Tibial artery (tissue), 4 donors: Measurements from ENCODE around the gene PAXX.

Experiments
- DNase-seq, 2 donors: peaks; one replicate each; pipeline ENCODE4 v3.0.0-alpha.2; 2019
- H3K27ac ChIP-seq, 2 donors: fragments of 200-600 bp; sonication (generic) in 1 of 2; 1 replicate in 1 of 2; 2 replicates in 1 of 2; pipeline ENCODE4 v1.5.1; 2018 to 2019; ENCODE audit warnings: mild to moderate bottlenecking in 1 of 2
- H3K27me3 ChIP-seq, 2 donors: fragments of 200-600 bp; sonication (generic) in 1 of 2; one replicate each; pipeline versions ENCODE4 v1.5.1 to v1.6.0; 2016 to 2019
- H3K36me3 ChIP-seq, 3 donors: fragments of 200-600 bp; sonication (generic) in 2 of 3; one replicate each; pipeline ENCODE4 v1.5.1; 2016 to 2019; ENCODE audit warnings: mild to moderate bottlenecking in 2 of 3
- H3K4me1 ChIP-seq, 4 donors: fragments of 200-600 bp; sonication (generic) in 2 of 4; 1 replicate in 3 of 4; 2 replicates in 1 of 4; pipeline ENCODE4 v1.5.1; 2016 to 2019
- H3K4me3 ChIP-seq, 2 donors: fragments of 200-600 bp; sonication (generic) in 1 of 2; 1 replicate in 1 of 2; 2 replicates in 1 of 2; pipeline ENCODE4 v1.5.1; 2018 to 2019; ENCODE audit warnings: mild to moderate bottlenecking in 2 of 2
- H3K9me3 ChIP-seq, 3 donors: fragments of 200-600 bp; sonication (generic) in 1 of 3; one replicate each; pipeline ENCODE4 v1.5.1; 2016 to 2019
- intact Hi-C: fragments of 100-400 bp; cut with DNase I; formaldehyde crosslinking; loops from one replicate; pipeline ENCODE4 v1.15.0; 2023; ENCODE audit warnings: low total_unique reads
- TF ChIP-seq, protein P1 (sequence below), 2 experiments: fragments of 200-600 bp in 1 of 2; fragments of 450-650 bp in 1 of 2; IDR thresholded peaks; one replicate each; pipeline ENCODE4 v1.5.1; 2017 to 2019; ENCODE audit warnings: antibody characterized with exemption in 2 of 2, mild to moderate bottlenecking in 1 of 2, moderate library complexity in 1 of 2

PAXX gene

GRCh38 chr9:137009217-137009616, 17.0 kb downstream of the PAXX start:
- Histone ChIP-seq H3K27me3 (no peaks in the 10 kb centered on the region), H3K9me3 (no peaks in the 10 kb centered on the region), H3K36me3 (peaks cover 7 to 73% (median 62%) of the 10 kb centered on the region in 3 donors), H3K4me3 (no peak overlapping the region), H3K27ac (no peak overlapping the region), H3K4me1 (no peaks in the 10 kb centered on the region)
- intact Hi-C loops = no loop called here
- TF ChIP-seq, protein P1, sequence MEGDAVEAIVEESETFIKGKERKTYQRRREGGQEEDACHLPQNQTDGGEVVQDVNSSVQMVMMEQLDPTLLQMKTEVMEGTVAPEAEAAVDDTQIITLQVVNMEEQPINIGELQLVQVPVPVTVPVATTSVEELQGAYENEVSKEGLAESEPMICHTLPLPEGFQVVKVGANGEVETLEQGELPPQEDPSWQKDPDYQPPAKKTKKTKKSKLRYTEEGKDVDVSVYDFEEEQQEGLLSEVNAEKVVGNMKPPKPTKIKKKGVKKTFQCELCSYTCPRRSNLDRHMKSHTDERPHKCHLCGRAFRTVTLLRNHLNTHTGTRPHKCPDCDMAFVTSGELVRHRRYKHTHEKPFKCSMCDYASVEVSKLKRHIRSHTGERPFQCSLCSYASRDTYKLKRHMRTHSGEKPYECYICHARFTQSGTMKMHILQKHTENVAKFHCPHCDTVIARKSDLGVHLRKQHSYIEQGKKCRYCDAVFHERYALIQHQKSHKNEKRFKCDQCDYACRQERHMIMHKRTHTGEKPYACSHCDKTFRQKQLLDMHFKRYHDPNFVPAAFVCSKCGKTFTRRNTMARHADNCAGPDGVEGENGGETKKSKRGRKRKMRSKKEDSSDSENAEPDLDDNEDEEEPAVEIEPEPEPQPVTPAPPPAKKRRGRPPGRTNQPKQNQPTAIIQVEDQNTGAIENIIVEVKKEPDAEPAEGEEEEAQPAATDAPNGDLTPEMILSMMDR (IDR thresholded peaks at IDR 0.05) = no peak
- no peak for DNase-seq

- Histone ChIP-seq H3K27me3 (no peaks in the 10 kb centered on the region), H3K27ac (no peak overlapping the region), H3K4me1 (no peaks in the 10 kb centered on the region), H3K4me3 (no peak overlapping the region), H3K9me3 (no peaks in the 10 kb centered on the region), H3K36me3 (peaks cover 10 to 82% (median 71%) of the 10 kb centered on the region in 3 donors)
- DNase-seq = no peak
- TF ChIP-seq, protein P1 (IDR thresholded peaks at IDR 0.05) = no peak
- intact Hi-C loops = no loop called here
Observed at GRCh38 chr9:137009938-137010732, 17.9 kb downstream of the PAXX start.

- intact Hi-C loops = no loop called here
- Histone ChIP-seq H3K9me3 (no peaks in the 10 kb centered on the region), H3K27me3 (no peaks in the 10 kb centered on the region), H3K36me3 (peaks cover 19 to 92% (median 81%) of the 10 kb centered on the region in 3 donors), H3K27ac (no peak overlapping the region), H3K4me1 (no peaks in the 10 kb centered on the region), H3K4me3 (no peak overlapping the region)
- TF ChIP-seq, protein P1 (IDR thresholded peaks at IDR 0.05) = no peak
- no peak for DNase-seq
Observed at GRCh38 chr9:137011156-137011555, 18.9 kb downstream of the PAXX start.

DNA sequence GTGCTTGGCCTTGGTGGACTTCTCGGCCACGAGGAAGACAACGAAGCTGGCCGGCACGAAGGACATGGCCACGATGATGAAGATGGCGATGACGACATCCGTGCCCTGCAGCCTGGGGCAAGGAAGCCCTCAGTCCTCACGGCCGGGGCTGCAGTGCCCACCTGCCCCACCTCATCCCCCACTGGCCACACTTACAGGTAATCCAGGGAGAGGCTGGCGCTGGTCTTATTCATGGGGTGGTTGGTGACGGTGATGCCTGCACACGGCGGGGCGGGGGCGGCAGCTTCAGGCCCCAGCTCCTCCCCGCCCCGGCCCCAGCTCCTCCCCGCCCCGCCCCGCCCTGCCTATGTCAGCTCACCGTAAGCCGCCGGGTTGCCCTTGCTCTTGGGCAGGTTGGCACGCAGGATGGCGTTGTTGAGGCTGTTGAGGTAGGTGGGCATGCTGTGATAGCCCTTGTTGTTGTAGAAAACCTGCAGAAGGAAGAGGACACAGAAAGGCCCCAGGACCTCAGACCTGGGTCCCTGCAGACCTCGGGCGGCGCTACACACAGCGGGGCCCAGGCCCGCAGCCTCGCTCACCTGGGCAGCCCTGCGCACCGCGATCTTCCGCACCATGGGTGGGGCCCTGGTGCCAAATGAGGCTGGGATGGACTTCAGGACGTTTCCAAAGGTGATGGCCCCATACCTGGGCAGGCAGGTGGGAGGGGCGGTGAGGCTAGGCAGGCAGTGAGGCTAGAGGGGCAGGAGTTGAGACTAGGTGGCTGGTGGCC, 19.9 kb downstream of the PAXX start:
- intact Hi-C loops = no loop called here
- Histone ChIP-seq H3K36me3 (peaks cover 22 to 100% (median 90%) of the 10 kb centered on the region in 3 donors), H3K4me3 (no peak overlapping the region), H3K27me3 (no peaks in the 10 kb centered on the region), H3K4me1 (no peaks in the 10 kb centered on the region), H3K27ac (no peak overlapping the region), H3K9me3 (no peaks in the 10 kb centered on the region)
- no peak for DNase-seq
- TF ChIP-seq, protein P1 (IDR thresholded peaks at IDR 0.05) = no peak

DNA sequence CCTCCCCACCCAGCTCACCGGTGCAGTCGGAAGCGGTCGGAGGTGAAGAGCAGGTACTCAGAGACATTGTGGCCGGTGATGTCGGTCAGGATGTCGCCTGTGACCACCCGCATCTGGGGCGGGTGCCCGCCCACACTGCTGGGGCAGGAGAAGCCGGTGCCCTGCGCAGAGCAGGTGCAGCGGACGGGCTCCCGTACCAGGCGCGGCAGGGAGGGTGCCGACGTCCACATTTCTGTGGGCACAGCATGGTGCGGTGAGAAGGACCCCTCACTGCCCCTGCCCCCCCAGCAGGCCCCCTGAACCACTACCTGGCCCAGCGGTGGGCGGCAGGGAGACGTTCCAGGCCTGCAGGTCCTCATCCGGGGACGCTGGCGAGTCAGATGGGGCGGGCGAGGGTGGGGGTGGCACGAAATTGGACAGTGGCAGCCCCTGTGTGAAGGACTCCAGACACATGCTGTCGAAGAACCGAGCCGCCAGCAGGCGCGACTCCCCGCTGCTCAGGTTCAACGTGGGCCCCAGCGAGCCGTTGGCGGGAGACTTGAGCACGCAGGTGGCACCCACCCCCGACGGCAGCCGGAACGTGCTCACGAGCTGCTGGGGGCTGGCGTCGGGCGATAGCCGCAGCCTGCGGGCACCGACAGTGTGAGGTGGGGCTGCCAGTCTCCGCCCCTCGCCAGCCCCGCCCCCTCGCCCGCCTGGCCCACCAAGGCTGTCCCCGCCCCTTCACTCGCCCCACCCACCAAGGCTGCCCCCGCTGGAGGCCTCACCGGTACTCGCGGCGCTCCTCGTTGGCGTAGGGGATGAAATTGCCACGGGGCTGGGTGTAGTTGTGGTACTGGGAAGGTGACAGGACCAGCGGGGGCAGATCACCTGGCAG, 20.7 kb downstream of the PAXX start:
- Histone ChIP-seq H3K4me3 (no peak overlapping the region), H3K36me3 (peaks cover 30 to 100% (median 92%) of the 10 kb centered on the region in 3 donors), H3K27me3 (no peaks in the 10 kb centered on the region), H3K9me3 (no peaks in the 10 kb centered on the region), H3K4me1 (no peaks in the 10 kb centered on the region), H3K27ac (no peak overlapping the region)
- intact Hi-C loops = no loop called here
- DNase-seq = no peak
- TF ChIP-seq, protein P1 (IDR thresholded peaks at IDR 0.05) = no peak
